Naive thymus-derived CD8-positive, alpha-beta T cell (primary cell): Measurements from ENCODE around the gene CEND1. TPM values are rescaled to one million over a fixed set of nuclear protein-coding genes. Genes with fewer than 3 reads are reported as not detected.

ENCODE experiments used
- ATAC-seq, 2 donors: fragments of 150-1000 bp; cut with Tn5 transposase in 1 of 2; sonication (Bioruptor Pico), chemical (Tn5 transposase) in 1 of 2; 1 replicate in 1 of 2; 2 replicates in 1 of 2; pipeline ENCODE4 v1.10.0; 2021; ENCODE audit warnings: mild to moderate bottlenecking in 2 of 2, moderate library complexity in 2 of 2
- POLR2A ChIA-PET: fragments of 350-600 bp; sonication (Branson Sonifier 250); formaldehyde crosslinking; loops from one replicate; lab custom pipeline; 2021; ENCODE audit warnings: antibody characterized with exemption; lab: Charles Lee
- DNase-seq, 10 donors: peaks; one replicate each; pipeline versions ENCODE4 v3.0.0 to v3.0.0-alpha.2; 2020 to 2022
- H3K27ac Mint-ChIP-seq, 10 donors: one replicate each; pipeline ENCODE4 v1.8.0; 2020 to 2022; ENCODE audit warnings: mild to moderate bottlenecking in 10 of 10, mixed read lengths in 10 of 10, moderate library complexity in 4 of 10, inconsistent platforms in 1 of 10
- H3K27me3 Mint-ChIP-seq, 5 donors: one replicate each; pipeline ENCODE4 v1.8.0; 2021 to 2022; ENCODE audit warnings: mixed read lengths in 5 of 5
- H3K36me3 Mint-ChIP-seq, 3 donors: one replicate each; pipeline ENCODE4 v1.8.0; 2020 to 2022; ENCODE audit warnings: mixed read lengths in 3 of 3, mild to moderate bottlenecking in 2 of 3, inconsistent platforms in 1 of 3
- H3K4me1 Mint-ChIP-seq, 4 donors: one replicate each; pipeline ENCODE4 v1.8.0; 2021 to 2022; ENCODE audit warnings: mixed read lengths in 4 of 4
- H3K4me3 Mint-ChIP-seq, 10 donors: one replicate each; pipeline ENCODE4 v1.8.0; 2020 to 2022; ENCODE audit warnings: mild to moderate bottlenecking in 10 of 10, mixed read lengths in 10 of 10, moderate library complexity in 6 of 10, inconsistent platforms in 1 of 10
- H3K9me3 Mint-ChIP-seq, 9 donors: one replicate each; pipeline ENCODE4 v1.8.0; 2020 to 2022; ENCODE audit warnings: mixed read lengths in 9 of 9, mild to moderate bottlenecking in 3 of 9, inconsistent platforms in 1 of 9, moderate library complexity in 1 of 9
- polyA plus RNA-seq, 3 donors: library from polyadenylated mRNA; unstranded; fragments of 300-500 nt; fragmentation: Illumina TruSeq; gene quantifications; one replicate each; pipeline ENCODE4 v1.2.3, GENCODE V29; 2021
- total RNA-seq, 8 experiments: library from RNA in 2 of 8; stranded (reverse) in 2 of 8; gene quantifications; one replicate each; pipeline ENCODE4 v1.2.3 and lab custom pipeline; 2021 to 2026

Gene CEND1
- total and polyA plus RNA-seq, 5 experiments from 2014 or later = not detected

DNA sequence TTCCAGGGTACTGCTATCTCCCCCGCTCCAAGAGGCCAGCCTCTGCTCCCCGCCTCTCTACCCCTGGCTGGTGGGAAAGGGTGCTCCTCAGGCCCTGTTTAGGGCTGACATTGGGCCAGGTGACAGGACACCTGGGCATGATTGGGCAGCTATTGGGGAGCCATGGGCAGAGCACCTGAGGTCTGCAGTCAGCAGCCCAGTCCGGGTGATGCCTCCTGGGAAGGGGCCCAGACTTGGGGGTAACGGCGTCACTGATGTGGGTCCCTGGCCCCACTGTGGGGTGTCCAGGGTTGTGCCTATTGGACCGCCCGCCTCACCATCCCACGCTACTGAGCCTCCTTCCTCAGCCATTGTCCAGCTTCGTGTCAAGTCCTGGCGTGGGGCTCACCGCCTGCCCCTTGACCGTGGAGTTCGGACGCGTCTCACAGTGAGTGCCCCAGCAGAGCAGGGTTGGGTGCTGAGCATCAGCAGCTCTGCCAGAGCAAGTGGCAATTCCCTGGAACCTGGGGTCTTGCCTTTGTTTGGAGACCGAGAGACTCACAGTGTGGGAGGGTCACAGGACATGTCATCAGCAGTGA, 9.8 kb downstream of the CEND1 start:
- no peaks in the 10 kb centered on the region for H3K9me3 Mint-ChIP-seq
- H3K4me1 Mint-ChIP-seq = peaks cover 8 to 34% (median 22%) of the 10 kb centered on the region in 4 donors
- no peak for DNase-seq
- no peaks in the 10 kb centered on the region for H3K27me3 Mint-ChIP-seq
- no peak for ATAC-seq
- POLR2A ChIA-PET = interaction anchor here (4.2 kb wide), 1 partner anchor 16 kb away, joined by 29 read pairs; no protein-coding TSS in a partner anchor
- H3K4me3 Mint-ChIP-seq = peak overlapping the region in 4 of 10 donors; percentile 27 to 65 (median 42)
- H3K27ac Mint-ChIP-seq = peak overlapping the region in 1 of 10 donors; percentile 4
- peaks cover 0 to 4% (median 0%) of the 10 kb centered on the region in 3 donors for H3K36me3 Mint-ChIP-seq

DNA sequence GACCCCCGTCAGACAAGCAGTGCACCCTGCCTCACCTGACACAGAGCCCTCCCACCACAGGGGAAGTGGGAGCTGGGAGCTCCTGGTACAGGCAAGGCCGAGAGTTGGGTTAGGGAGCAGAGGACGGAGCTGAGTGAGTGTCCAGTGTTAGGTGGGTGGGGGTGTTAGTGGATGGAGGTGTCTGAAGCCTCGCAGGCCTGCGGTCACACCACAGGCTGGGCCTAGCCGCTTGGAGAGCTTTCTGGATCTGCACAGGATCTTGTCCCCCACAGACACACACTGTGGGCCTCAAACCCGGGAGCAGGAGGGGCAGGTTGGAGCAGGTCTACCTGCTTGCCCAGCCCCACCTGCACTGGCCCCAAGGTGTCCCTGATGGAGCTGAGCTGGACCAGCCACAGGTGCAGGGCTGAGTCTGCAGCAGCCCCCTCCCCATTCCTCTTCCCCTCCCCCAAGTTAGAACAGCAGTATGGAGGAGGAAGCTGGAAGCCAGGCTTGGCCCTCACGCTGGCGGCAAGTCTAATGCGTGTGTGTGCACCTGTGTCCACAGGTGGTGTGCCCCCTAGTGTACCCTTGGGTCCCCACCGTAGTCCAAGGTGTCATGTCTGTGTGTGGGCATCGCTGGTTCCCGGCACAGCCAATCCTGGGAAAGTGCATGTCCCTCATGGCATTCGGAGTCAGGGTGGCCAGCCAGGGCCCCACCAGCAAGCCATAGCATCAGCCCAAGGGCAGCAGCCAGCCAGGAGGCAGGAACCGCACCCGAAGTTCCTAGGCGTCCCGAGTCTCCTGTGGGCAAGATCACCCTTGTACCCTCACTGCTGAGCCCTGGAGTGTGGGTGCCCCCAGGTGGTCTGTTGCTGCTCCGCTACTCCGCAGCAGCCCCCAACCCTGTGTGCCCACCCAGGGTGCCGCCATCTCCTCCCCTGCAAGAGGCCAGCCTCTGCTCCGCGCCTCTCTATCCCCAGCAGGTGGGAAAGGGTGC, 10.6 kb downstream of the CEND1 start:
- H3K27ac Mint-ChIP-seq = peak overlapping the region in 5 of 10 donors; percentile 22 to 87 (median 69)

DNA sequence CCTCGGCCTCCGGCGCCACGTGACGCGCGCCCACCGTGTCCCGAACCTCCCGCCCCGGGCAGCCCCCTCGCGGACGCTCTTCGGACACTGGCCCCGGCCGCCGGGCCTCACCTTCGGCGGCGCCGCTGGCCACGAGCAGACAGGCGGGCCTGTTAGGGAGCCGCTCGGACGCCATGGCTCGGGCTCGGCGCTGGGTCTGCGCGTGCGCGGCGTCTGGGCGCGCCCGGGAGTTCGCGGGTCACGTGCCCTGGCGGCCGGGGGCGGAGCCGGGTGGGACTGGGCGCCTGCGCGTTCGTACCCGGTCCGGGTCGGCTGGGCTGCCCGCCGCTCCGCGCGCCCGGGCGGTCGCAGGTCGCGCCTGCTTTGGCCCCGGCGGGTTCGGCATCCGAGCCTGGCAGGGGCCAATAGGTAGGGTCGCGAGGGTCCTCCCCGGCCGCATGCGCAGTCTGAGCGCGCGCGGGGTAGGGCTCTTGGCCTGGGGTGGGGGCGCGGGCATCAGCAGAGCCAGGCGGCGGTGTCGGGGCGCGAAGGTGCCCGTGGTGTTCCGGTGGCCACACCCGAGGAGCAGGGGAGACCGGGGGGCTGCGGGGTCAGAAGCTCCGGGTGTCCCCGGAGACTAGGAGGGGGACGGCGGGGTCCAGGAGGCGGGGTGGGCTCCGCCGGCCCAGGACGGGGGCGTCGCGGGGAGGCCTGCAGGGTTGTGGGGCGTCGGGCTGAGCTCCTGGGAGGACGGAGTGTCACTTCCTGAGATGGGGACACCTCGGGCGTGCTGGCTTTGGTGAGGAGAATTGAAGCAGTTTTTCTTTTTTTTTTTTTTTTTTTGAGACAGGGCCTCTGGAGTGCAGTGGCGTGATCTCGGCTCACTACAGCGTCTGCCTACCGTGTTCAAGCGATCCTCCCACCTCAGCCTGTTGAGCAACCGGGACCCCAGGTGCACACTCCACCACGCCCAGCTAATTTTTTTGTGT, 12.3 kb downstream of the CEND1 start, which contains the start of gene GATD1:
Gene GATD1 (minus strand): TSS at position 200 of the 968 bp plus-strand sequence. CDS start 25 bp downstream, at position 175.
- H3K9me3 Mint-ChIP-seq = no peaks in the 10 kb centered on the region
- H3K27ac Mint-ChIP-seq = peak within 1 kb of the TSS in 8 of 10 donors; percentile 43 to 90 (median 80)
- POLR2A ChIA-PET = interaction anchor here (0.7 to 4.2 kb wide), 13 partner anchors 9 to 201 kb away, joined by 3 to 29 read pairs (median 5); partner anchors contain the start of genes PHRF1, PNPLA2 and RPLP2
- H3K4me3 Mint-ChIP-seq = peak within 1 kb of the TSS; percentile 72 to 92 (median 82)
- peak; percentile 86 to 99 (median 93) for DNase-seq
- peak; percentile 86 to 89 for ATAC-seq
- H3K27me3 Mint-ChIP-seq = no peaks in the 10 kb centered on the region
- peaks cover 5 to 42% (median 22%) of the 10 kb centered on the region in 4 donors for H3K4me1 Mint-ChIP-seq
- H3K36me3 Mint-ChIP-seq = no peaks in the 10 kb centered on the region

More for the DNA sequence above, 10.6 kb downstream of the CEND1 start:
- DNase-seq = no peak
- Mint-ChIP-seq H3K4me3 (peak overlapping the region; percentile 13 to 77 (median 42)), H3K27me3 (no peaks in the 10 kb centered on the region), H3K9me3 (no peaks in the 10 kb centered on the region), H3K36me3 (peaks cover 0 to 4% (median 0%) of the 10 kb centered on the region in 3 donors), H3K4me1 (peaks cover 8 to 41% (median 24%) of the 10 kb centered on the region in 4 donors)
- POLR2A ChIA-PET = interaction anchor here (0.7 to 4.2 kb wide), 4 partner anchors 17 to 89 kb away, joined by 3 to 29 read pairs (median 8); partner anchors contain the start of gene RPLP2
- ATAC-seq = no peak

DNA sequence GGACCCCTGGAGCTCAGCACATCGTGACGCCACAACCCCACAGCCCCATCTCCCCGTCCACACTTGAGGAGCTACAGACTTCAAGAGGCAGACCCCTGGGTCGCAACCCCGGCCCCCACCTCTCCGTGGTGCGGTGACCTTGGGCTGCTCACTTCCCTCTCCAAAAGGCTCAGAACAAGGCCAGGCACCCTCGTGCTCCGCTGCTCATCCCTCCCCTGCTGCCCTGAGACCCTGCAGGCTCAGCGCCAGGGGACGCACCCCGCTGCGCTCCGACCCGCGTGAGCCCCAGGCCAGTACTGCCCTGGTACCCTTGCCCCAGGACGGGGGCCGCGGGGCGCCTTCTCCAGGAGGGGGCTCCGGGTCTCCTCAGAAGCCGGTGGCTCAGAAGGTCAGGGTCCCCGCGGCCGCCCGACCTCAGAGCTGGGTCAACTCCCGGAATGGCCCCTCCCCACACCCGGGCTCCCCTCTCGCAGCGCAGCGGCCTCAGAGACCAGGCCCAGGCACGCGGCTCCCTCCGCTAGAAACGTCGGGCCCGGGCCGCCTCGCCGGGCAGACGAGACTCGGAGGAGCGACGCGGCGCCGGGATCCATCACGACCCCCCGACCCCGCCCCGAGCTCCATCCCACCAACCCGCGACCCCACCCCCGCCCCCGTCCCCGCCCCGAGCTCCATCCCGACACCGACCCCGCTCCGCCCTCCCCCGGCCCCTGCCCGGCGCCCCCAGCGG, 13.2 kb downstream of the CEND1 start:
- peaks cover 5 to 41% (median 22%) of the 10 kb centered on the region in 4 donors for H3K4me1 Mint-ChIP-seq
- no peaks in the 10 kb centered on the region for H3K27me3 Mint-ChIP-seq
- DNase-seq (peak in 1 of 10 donors; percentile 28), ATAC-seq (peak; percentile 45 to 56)
- no peaks in the 10 kb centered on the region for H3K36me3 Mint-ChIP-seq
- H3K27ac Mint-ChIP-seq = peak overlapping the region in 8 of 10 donors; percentile 43 to 88 (median 74)
- peak overlapping the region; percentile 69 to 91 (median 76) for H3K4me3 Mint-ChIP-seq
- no peaks in the 10 kb centered on the region for H3K9me3 Mint-ChIP-seq
- POLR2A ChIA-PET = interaction anchor here (0.9 to 4.2 kb wide), 9 partner anchors 9 to 200 kb away, joined by 3 to 29 read pairs (median 6); partner anchors contain the start of genes PHRF1, PNPLA2 and RPLP2

DNA sequence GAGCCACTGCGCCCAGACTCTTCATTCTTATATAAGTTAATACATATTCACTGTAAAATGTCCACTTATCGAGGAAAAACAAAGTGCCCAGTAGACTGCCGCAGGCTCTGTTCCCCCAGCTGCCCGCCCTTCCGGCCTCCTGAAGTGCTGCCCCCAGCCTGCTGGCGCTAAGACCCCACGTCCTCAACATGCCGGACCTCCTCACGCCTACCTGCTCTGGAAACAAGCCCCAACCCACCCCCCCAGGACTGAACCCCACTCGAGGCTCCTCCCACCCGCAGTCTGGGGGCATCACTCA, 13.7 kb downstream of the CEND1 start:
- peak overlapping the region in 7 of 10 donors; percentile 43 to 87 (median 69) for H3K27ac Mint-ChIP-seq
- ATAC-seq (no peak), DNase-seq (no peak)
- no peaks in the 10 kb centered on the region for H3K27me3 Mint-ChIP-seq
- peaks cover 5 to 37% (median 22%) of the 10 kb centered on the region in 4 donors for H3K4me1 Mint-ChIP-seq
- POLR2A ChIA-PET = interaction anchor here (0.9 to 3.1 kb wide), 7 partner anchors 10 to 216 kb away, joined by 3 to 10 read pairs (median 4); partner anchors contain the start of genes LMNTD2, PHRF1 and PNPLA2
- no peaks in the 10 kb centered on the region for H3K9me3 Mint-ChIP-seq
- H3K4me3 Mint-ChIP-seq = peak overlapping the region; percentile 69 to 91 (median 76)
- no peaks in the 10 kb centered on the region for H3K36me3 Mint-ChIP-seq

DNA sequence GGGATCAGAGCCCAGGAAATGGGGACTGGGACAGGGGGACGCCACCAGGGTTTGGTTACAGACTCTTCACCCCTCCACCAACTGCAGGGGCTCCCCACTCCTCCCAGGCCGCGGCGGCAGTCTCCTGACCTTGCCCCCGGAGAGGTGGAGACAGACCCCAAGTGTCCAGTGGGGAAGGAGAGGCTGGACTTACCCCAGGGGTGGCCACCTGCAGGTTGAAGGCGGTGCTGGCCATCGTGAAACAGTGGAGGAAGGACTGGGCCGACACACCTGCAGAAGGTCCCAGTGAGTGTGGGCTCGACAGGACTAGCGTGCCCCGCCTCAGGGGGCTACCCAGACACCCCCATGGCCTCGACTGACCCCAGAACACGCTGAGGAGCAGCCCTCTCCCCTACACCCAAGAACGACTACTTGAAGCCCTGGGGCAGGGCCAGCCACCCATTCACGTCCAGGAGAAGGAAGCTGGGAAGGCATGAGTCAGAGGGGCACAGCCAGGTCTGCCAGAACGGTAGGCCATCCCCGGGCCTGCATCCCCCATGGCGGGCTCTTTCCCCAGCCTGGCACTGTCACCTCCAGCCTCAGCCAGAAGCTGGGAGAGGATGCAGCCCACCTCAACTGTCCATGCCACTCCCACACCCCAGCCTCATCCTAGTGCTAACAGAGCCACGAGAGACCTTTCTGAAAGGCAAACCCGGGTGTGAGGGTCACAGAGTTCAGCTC, 14.9 kb downstream of the CEND1 start:
- Mint-ChIP-seq H3K27ac (peak overlapping the region in 3 of 10 donors; percentile 60 to 83 (median 74)), H3K9me3 (no peaks in the 10 kb centered on the region), H3K4me1 (peaks cover 5 to 35% (median 22%) of the 10 kb centered on the region in 4 donors), H3K27me3 (no peaks in the 10 kb centered on the region), H3K4me3 (peak overlapping the region; percentile 59 to 85 (median 70)), H3K36me3 (peaks cover 0 to 3% (median 0%) of the 10 kb centered on the region in 3 donors)
- POLR2A ChIA-PET = interaction anchor here (0.9 to 3.1 kb wide), 3 partner anchors 44 to 215 kb away, joined by 3 to 10 read pairs (median 3); partner anchors contain the start of genes LMNTD2 and PNPLA2
- DNase-seq (no peak), ATAC-seq (no peak)

DNA sequence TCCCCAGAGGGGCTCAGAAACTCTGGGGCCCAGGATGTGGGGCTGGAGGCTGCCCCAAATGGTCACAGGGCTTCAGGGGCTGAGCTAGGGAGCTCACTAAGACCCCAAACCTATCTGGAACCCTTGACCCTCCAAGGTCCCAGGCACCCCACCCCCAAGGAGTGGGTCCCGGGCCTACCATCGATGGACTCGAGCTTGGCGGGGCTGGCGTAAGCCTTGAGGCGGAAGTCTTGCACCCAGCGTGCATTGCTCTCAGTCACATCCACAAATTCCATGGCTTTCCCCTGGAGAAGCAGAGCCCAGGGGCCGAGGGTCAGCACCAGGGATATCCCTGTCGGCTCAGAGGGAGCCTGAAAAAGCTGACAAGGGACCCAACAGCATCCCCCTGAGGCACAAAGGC, 16.1 kb downstream of the CEND1 start:
- Mint-ChIP-seq H3K4me3 (no peak overlapping the region), H3K9me3 (no peaks in the 10 kb centered on the region), H3K27ac (no peak overlapping the region), H3K27me3 (no peaks in the 10 kb centered on the region), H3K36me3 (peaks cover 0 to 9% (median 0%) of the 10 kb centered on the region in 3 donors), H3K4me1 (peaks cover 5 to 28% (median 21%) of the 10 kb centered on the region in 4 donors)
- ATAC-seq (no peak), DNase-seq (no peak)
- POLR2A ChIA-PET = no interaction called here

DNA sequence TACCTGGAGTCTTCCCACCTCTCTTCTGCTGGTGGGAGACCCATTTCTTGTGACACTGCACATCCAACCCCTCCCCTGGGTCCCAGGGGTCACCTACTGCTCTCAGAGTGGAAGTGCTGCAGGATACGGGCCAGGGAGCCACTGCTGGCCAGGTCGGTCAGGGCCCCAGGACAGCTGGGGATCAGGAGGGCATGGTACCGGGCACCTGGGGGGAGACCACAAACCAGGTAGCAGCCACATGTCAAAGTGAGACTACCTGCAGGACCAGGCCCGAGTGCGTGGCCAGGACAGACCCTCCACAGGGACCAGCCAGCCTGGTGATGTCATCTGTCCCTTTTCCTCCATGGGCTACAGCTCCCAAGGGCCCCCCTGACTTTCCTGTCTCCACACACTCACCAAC, 16.5 kb downstream of the CEND1 start:
- H3K36me3 Mint-ChIP-seq = peaks cover 0 to 9% (median 0%) of the 10 kb centered on the region in 3 donors
- ATAC-seq (no peak), DNase-seq (no peak)
- H3K4me1 Mint-ChIP-seq = peaks cover 5 to 27% (median 20%) of the 10 kb centered on the region in 4 donors
- H3K9me3 Mint-ChIP-seq = no peaks in the 10 kb centered on the region
- no peaks in the 10 kb centered on the region for H3K27me3 Mint-ChIP-seq
- H3K27ac Mint-ChIP-seq = no peak overlapping the region
- POLR2A ChIA-PET = no interaction called here
- no peak overlapping the region for H3K4me3 Mint-ChIP-seq

DNA sequence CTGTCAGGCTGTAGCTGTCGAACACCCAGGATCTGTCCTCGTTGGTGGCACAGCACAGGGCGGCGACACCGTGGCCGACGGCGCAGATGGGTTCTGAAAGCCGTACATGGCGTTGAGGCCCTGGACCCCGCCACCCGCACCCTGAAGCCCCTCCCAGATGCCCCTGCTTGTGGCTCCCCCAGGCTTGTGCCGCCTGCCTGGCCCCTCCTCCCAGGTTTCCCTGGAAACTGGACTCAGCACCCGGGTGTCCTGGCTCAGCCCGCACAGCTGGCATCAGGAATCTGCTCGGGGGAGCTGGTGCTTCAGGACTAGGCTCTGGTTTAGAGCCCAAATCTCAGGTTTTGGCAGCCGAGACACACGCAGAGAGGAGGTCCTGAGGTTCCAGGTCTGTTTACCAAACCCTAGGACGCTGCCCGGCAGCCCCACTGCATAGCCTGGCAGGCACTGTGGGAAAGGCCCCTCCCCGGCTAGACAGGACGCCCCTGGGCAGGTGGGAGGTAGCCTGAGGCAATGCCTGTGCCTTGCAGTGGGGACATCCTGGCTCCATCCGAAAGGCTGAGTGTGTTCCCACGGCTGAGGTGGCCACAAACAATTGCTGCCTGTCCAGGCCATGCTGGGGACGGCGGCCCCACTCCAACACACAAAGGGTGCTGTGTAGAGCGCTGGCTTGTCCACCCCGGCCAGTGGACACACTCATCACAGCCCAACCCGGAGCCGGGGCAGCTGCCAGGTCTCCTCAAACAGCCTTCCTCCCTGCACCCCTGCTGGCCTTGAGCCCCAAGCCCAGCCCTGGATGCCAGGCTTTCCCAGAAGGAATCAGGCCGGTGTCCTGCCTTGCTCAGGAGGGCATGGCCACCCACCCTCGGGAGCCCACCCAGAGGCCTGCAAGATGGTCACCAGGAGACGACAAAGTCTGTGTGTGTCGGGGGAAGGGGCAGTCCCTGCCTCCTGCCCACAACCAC, 17.2 kb downstream of the CEND1 start:
- Mint-ChIP-seq H3K27me3 (no peaks in the 10 kb centered on the region), H3K36me3 (peaks cover 0 to 9% (median 0%) of the 10 kb centered on the region in 3 donors), H3K4me3 (no peak overlapping the region), H3K27ac (no peak overlapping the region), H3K9me3 (no peaks in the 10 kb centered on the region), H3K4me1 (peaks cover 5 to 20% (median 18%) of the 10 kb centered on the region in 4 donors)
- no peak for ATAC-seq
- POLR2A ChIA-PET = no interaction called here
- DNase-seq = no peak
